Stimulated activated CD4-positive, alpha-beta T cell treated with anti-CD3 and anti-CD28 coated beads, Interleukin-15, amount 100 ng/mL, for 24 hours (primary cell): Measurements from ENCODE around the gene RAB40AL.

Experiments used
- DNase-seq: peaks from one replicate; pipeline ENCODE4 v3.0.0-alpha.2; 2020

The RAB40AL gene

DNA sequence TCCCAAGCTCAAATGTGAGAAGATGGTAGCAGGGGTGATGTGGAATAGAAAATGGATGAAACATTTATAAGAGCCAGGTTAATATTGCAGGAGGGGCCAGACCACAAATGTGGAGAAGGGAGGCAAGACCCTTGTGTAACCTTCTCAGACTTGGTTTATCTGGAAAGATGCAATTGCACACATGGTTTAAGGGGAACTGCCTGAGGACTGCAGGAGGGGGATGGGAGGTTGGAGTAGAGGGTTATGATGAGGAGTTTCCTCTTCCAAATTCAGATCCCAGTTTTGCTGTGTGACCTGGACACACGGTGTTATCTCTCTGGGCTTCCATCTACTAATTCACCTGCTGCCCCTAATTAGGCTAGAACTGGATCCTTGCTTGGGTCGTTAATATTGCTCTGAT lies 46.1 kb downstream of the RAB40AL start:
- no peak for DNase-seq

DNA sequence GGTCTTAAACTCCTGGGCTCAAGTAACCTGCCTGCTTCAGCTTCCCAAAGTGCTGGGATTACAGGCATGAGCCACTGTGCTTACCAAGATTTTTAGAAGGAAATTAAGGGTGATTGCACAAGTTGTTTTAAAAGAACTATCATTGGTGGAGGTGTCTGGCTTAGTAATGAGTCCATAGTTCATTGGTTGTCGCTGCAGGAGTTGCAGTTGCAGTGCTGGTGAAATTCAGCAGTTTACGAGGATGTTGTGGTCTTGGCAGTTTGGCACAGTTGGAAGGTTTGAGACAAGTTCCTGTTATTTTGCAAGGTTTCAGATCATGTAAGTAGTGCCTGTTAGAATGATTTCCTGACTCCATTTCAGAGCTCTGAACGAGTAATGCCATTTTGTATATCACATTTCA lies 48.1 kb downstream of the RAB40AL start:
- no peak for DNase-seq
